NCI-H1436 (cell line): ENCODE results near the gene CPM.

Source experiments
- DNase-seq: peaks from one replicate; lab custom pipeline; 2025; lab: John Stamatoyannopoulos, UW

The CPM gene

DNA sequence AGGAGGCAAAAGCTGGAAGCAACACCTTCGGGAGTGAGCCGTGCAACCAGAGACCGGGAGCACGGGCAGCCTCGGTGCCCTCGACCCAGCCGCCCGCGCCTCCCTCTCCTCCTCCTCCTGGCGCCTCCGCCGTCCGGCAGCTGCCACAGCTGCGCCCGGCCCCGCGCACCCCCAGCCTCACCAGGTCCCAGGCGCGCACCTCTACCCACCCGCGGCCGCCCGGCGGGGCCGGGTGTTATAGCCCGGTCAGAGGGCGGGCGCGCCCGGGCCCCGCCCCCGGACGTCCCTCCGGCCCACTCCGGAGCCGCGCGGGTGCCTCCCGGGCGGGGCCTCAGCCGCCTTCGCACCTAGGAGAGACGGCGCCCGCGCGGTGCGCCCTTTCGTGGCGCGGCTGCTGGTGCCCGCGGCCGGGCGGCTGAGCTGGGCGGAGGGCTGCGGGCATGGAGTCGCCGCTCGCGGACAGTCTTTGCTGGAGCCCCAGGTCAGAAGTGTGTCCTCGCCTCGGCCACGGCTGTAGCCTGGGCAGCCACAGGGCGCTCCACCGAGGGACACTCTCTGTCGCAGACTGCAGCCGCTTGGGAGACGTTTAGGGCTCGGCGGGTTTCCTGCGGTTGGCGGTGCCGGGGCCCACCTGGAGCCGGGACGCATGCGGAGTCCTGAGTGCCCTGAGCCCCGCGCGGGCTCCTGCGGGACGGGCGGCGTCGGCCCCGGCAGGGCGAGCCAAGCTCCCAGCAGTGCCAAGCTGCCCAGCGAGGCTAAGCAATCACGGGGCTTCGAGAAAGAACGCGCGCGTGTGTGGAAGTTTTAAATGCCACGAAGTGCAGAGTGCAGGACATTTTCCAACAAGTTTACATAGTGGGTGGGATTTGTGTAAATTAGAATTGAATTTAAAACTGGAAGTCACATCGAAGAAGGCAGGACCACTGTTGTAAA, at the start of gene CPM:
Gene CPM (minus strand): TSS at position 211 of the 933 bp plus-strand sequence. CDS start 334 bp downstream, outside the sequence.
- DNase-seq: peak; percentile 54

DNA sequence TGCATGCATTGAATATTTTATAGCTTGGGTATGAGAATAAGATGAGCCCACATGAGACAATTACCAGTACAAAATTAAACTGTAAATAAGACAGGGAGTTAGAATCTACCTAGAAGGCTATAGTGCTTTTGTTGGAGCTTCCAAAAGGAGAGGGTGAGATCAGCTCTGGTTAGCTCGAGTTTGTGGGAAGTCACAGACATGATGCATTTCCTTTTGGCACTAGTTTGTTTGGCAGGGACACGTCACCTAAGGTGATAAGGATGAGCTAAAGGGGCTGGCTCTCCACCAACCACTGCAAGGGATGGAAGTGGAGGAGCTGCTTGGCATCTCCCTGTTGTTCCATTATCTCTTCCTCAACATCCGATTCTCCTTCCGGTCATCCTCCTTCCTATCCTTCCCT, 48.5 kb upstream of the CPM start:
- DNase-seq: no peak

DNA sequence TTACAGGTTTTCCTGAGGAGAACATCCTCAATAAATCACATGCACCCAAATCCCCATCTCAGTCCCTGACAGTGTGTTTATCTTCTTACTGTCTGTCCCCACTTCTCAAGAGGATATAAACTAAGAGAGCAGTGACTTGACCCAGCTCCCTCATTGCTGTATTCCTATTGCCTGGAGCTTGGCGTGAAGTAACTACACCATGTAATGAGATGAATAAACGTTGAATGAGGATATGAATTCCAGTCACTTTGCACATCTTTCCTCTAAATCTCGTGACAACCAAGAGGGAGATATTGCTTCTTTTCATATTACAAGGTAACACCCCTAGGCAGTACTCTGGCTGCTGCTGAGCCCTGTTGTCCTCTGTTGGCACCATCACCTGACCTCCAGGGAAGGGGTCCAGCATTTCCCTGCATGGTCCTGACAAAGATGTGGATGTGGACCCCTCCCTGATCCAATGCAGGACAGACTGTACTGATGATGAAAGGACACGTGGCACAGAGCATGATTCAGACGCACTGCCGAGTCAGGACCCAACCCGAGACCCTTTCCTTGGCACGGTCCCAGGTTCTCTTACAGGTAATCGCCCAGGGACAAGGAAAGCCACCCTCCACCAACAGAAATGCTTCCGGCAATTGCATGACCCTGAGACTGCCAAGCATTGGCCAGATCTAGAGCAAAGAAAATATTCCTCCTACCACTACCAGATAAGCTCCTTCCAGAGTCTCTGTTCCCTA, 47.7 kb upstream of the CPM start:
- no peak for DNase-seq

DNA sequence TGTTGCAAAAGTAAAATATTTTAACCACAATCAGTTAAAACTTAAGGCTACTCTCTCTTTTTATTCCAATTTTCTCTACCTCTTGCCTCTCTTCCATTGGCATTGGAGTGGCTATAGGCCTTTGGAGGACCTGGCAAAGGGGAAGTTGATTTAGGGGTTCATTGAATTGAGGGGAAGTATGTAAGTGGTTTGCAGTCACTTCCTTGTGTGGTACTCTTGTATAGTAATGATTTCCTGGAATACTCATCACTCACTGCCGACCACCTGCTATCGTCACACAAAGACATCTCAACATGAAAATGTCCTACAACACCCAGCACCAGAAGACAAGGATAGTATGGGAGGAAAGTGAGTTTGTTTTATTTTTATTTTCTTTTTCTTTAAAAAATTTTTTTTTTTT, 45.7 kb upstream of the CPM start:
- no peak for DNase-seq

DNA sequence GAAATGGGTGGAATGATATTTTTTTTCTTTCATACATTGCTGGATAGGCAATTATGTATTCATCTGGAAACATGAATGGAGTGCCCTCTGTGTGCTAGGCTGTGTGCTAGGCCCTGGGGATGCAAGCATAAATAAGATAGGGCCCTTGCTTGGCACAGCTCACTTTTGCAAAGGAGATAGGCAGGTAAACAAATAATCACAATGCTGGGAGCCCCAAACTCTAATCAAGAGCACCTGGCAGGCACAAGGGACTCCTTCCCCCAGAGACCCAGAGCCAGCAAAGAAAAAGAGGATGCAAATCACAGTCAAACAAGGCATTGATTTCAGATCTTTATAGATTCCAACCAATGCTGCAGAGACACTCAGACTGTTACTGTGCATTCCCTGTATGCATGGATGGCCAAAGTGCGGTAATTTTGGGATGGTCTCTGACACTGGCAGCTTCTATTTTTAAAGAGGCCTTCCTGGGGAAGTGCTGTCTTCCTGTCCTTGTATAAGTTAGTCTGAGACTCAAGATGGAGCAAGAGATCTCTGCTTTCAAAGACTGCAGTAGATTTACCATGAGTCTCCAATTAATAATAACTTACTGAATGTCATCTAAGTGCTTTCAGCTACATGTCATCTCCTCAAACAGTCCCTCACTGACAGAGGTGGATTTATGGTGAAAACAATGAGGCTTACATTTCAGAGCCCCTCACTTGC, 45.1 kb upstream of the CPM start:
- DNase-seq: peak; percentile 56

DNA sequence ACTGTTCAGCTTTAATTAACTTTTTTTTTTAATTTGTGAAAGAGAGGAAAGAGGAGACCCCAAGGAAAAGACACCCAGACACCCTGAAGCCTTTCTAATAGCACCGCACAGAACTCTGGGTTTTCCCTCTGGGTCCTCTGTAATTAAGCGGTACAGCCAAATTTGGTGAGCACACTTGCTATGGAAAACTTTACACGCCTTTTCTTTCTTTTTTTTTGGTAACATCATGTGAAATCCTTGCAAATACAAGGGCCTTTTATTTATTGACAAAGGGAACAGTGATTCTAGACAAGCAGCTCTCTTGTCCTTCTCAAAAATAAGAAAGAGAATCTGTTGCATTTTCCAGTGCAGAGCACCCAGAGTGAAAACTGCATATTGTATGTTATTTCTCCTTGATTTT, 44.4 kb upstream of the CPM start:
- no peak for DNase-seq

DNA sequence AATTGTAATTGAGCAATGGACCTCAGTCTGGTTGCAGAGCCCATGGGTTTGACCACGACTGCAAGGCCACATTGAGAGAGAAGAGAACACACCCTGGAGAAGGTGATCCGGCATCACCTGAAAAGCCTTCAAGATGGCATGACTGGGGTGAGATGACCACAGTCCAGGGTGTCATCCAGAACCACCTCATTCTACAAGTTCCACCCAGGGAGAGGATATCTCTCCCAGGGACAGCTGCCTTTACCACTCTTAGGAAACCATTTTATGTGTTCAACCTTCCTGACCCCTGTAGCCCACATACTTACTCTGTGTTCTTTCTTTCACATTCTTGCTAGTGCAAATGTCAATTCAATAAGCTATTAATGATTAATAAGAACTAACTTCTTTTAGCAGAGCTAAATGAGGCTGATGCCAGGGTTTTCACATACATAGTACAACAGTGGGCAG, 43.4 kb upstream of the CPM start:
- no peak for DNase-seq

DNA sequence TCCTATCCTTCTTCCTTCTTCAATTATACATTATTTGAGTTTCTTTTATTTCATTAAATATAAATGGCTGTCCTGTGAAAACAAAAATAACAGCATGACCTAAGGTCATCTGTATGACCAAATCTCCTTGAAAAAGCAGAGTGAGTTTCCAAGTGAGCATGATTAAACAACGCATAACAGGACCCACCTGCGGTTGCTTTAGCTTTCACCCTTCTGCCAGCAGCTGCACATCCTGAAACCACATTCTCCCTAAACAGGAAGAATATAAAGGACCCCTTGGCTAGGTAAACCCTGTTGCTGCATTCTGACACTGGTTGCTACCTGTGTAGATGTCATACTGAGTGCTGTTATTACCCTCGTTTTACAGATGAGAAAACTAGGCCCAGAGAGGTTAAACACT, 42.8 kb upstream of the CPM start:
- no peak for DNase-seq

DNA sequence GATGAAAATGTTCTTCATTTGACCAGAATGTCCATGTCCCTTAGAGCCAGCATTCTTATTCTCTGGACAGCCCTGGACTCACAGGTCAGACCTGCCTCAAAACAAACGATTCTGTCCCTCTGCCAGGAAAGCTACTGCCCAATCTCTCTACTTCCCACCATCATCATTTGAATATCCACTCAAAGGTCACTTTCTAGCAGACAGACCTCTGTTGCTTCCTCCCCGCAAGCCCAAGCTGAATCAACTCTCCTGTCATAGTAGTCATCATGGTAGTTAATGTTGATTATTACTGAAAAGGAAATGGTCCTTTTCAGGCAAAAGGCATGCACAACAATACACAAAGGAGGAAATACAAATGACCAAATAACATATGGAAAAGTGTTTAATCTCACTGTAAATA, 39.6 kb upstream of the CPM start:
- DNase-seq: no peak

DNA sequence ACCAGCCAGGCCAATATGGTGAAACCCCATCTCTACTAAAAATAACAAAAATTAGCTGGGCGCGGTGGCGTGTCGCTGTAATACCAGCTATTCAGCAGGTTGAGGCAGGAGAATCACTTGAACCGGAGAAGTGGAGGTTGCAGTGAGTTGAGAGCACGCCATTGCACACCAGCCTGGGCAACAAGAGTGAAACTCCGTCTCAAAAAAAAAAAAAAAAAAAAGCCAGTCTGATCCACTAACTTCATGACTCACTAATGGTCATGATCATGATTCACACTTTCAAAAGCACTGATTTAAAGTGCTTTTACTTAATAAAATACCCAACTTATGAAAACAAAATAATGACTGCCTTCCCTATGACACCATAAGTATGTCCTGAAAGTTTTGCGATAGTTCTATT, 38.4 kb upstream of the CPM start:
- DNase-seq: no peak

DNA sequence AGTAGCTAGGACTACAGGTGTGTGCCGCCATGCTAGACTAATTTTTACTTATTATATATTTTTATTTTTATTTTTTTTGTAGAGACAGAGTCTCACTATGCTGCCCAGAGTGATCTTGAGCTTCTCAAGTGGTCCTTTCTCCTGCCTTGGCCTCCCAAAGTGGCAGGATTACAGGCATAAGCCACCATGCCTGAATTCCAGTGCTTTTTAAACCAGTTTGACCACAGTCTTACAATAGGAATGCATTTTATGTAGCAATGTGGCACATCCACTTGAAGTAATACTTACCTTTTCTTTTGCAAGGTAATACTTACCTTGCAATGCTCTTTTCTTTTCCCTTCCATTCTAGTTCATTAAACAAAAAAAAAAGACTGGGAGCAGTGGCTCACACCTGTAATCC, 38.0 kb upstream of the CPM start:
- DNase-seq: no peak

DNA sequence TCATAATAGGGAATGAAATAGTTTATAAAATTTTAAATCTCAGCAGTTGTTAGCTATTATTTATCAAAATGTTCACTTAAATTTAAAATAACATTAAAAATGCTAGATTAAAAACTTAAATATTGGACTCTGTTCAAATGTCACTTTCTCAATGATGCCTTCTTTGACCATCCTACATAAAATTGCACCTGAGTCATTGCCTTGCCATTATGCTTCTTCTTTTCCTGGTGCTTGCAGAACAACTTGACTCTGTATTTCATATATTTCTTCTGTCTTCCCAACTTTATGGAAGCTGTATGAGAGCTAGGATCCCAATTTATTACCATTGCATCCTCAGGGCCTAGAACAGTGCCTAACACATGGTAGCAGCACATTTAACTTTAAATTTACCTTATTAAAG, 37.3 kb upstream of the CPM start:
- DNase-seq: no peak

DNA sequence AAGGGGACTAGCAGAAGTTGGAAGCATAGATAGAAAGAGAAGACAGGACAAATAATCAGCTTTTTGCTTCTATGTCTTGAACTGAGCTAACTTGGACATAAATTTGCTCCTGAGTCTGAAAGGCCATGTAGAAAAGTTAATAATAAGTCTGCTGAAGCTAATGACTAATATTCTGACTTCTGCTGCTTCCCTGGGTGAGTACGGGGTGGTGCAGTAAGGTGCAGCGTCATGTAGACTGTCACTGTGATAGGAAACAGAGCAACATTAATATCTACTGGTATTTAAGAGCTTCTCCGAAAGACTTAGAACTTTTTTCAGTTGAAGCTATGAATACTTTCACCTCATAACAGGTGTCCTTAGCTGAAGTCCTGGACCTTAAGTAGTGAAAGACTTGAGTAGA, 34.1 kb upstream of the CPM start:
- DNase-seq: no peak

DNA sequence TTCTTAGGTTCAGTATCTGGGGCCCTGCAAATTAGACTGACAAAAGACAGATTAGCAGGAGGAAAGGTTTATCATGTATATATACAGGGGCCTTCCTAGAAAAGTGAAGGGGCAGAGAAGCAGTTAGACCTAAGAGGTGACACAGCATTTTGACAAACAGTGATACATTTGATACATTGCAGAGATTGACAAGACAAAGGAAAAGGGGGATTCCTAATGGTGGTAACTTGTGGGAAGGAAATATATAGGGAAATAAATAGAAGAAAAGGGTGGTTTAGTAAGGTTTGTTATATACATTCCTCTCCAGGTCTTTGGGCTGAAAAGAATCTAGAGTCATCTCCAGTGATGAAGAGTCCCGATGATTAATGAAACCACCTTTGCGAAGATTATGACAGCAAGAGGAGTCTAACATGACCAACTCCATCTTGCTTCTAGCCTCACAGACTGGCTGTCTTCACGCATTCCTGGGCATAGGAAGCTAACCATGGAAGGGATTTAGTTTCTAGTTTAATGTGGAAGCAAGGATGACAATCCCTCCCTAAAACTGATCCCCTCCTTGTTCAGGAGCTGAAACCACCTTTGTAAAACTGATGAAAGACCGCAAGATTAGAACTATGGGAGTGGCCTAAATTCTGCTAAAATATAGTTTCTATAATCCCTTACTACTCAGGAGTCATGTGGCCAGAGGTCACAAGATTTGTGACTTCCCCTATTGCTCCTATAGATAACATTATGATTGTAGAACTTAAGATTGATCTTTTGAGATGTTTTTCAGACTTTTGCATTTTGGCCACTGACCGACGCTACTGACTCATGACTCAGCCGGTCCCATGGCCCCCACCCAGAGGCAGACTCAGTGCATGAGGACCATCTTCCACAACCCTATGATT, 31.1 kb upstream of the CPM start:
- no peak for DNase-seq

DNA sequence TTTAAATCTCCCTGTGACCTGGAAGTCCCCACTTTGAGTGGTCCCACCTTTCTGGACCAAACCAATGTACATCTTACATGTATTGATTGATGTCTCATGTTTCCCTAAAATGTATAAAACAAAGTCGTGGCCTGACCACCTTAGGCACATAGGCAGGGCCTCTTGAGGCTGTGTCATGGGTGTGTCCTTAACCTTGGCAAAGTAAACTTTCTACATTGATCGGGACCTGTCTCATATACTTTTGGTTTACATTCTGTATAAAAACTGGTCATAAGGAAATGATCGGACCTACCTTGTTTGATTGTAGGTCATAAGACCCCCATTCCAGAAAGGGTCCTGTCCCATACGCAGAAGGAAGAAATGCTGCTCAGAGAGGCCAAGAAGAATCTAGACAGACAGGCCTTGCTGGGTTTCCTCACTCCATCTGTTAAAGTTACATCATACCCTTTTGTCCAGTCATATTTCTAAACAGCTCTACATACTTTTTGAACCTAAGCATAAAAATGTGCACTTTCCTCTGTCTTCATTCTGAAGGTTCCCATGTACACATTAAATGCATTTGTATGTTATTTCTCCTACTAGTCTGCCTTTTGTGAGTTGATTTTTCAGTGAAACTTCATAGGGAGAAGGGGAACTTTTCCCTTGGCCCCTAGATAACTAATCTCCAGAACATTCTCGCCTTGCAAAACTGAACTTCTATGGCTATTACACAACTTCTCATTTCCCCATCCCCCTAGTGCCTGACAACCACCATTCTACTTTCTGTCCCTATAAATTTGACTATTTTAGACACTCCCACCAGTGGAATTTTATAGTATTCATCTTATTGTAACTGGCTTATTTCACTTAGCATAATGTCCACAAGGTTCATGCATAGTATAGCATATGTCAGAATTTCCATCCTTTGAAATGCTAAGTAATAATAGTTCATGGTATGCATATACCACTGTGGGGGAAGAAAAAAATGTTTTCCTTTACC, 30.2 kb upstream of the CPM start:
- DNase-seq: no peak

DNA sequence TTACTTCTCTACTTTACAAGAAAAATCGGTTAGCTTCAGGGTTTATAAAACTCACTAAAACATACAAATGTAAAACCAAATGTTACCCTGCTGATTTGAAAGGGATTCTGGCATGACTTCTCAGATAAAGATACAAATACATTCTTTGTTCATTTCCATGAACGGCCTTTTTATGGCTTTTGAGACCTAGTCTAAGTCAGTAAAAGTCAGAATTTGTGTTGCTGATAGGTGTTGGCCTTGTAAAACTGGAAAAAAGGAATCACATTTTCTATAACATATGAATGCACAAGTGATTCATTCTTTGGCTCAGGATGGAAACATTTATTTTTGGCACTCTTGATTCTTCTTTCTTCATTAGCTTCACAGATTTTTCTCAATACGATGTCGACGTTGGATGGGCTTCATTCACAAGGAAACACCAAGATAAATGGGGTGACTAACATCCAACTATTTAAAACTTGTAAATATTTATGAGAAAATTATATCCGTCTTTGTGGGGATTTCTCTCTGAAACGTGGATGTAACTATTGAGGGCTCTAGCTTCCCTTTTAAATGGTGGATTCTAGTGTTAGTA, 27.0 kb upstream of the CPM start:
- DNase-seq: no peak

DNA sequence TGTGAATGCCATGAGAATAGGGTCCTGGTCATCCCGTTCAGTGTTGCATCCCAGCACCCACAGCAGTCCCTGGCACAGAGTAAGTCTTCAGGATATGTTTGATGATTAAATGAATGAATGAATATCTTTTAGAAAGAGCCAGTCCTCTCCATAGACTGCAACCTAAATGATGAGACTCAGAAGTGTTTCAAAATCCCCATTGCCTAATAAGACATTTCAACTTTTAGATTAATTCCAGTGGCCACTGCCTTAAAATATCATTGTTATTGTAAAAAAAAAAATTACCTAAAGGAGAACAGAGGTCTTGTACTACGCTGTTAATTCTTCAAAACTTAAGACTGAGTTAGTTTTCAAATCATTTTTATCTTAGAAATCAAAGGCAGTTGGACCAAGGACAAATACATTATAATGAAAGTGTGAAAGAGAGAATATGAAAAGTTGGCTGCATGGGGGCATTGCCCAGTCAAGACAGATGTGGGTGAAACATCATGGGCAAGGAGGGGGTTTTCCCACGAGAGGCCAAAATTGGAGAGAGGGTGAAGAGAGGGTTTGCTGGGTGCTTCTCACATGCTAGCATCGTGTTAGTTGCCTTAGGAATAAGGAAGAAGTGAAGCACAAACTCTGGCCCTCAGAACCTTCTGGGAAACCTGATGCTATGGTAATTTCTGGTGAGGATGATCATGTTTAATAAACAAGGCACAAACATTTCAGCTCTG, 26.3 kb upstream of the CPM start:
- DNase-seq: no peak

DNA sequence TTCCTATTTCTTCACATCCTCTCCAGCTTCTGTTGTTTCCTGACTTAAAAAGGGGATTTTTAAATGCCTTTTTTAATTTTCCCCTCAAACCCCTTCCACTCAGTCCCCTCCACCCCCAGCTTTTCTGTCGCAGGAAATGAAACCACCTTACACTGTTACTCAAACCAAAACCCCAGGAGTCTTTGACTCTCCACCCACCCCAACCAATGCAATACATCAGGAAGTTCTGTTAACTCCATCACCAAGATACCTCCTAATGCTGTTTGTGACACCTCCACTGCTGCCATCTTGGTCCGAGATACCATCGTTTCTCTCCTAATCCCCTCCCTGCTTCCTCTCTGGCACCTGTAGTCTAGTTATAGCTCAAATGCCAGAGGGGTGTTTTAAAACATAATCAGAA, 25.4 kb upstream of the CPM start:
- DNase-seq: no peak

DNA sequence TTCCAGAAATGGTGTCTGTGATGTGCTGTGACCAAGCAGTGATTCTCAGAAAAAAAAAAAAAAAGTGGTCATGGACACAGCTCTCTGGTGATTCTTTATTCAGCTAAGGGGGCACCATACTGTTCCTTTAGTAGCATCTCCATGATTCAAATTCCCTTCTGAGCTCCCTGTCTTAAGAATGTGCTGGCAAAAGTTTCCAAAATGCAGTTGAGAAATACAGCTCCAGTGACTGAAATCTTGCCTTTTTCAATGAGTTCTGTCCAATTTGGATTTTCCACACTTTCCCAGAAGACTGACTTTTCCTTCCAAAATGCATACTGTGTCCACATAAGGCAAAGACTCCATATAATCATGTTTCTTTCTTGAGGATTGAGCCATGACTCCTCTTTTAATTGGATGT, 24.3 kb upstream of the CPM start:
- DNase-seq: no peak
